Keratinocyte (primary cell): Measurements from ENCODE around the gene MAGOHB. TPM values are rescaled to one million over a fixed set of nuclear protein-coding genes. Genes with fewer than 3 reads are reported as not detected.
A peak's percentile ranks its signal among the peaks of the same experiment; 100 is the strongest.

Experiments used
- DNase-seq: peaks from one replicate; pipeline ENCODE4 v3.0.0-alpha.2; 2011; ENCODE audit warnings: low read depth, missing footprints, low spot score
- FAIRE-seq: peaks from 2 replicates; lab custom pipeline; 2011; peaks lifted over from hg19 to GRCh38; lab: Jason Lieb, UNC
- H2AFZ ChIP-seq: 2 replicates; pipeline ENCODE4 v1.6.0; 2012; ENCODE audit warnings: low read length, control low read depth, inconsistent platforms; ENCODE audit not compliant: control insufficient read depth
- H3K27ac ChIP-seq: 2 replicates; pipeline ENCODE4 v1.5.1; 2011; ENCODE audit warnings: low read length; ENCODE audit not compliant: control insufficient read depth, insufficient read depth
- H3K27me3 ChIP-seq: 3 replicates; pipeline ENCODE4 v1.6.0; 2011; ENCODE audit warnings: low read length; ENCODE audit not compliant: control insufficient read depth, insufficient read depth; ENCODE audit errors: extremely low read depth
- H3K36me3 ChIP-seq, 2 experiments: 2 replicates in 1 of 2; 3 replicates in 1 of 2; pipeline ENCODE4 v1.5.1; 2011; ENCODE audit warnings: low read length in 2 of 2, mild to moderate bottlenecking in 1 of 2; ENCODE audit not compliant: control insufficient read depth in 2 of 2, insufficient read depth in 2 of 2; ENCODE audit errors: extremely low read depth in 1 of 2
- H3K4me1 ChIP-seq: 3 replicates; pipeline ENCODE4 v1.5.1; 2011; ENCODE audit warnings: low read length; ENCODE audit not compliant: control insufficient read depth, insufficient read depth; ENCODE audit errors: extremely low read depth
- H3K4me2 ChIP-seq: 3 replicates; pipeline ENCODE4 v1.6.0; 2011; ENCODE audit warnings: low read depth, low read length; ENCODE audit not compliant: control insufficient read depth, insufficient read depth; ENCODE audit errors: extremely low read depth
- H3K4me3 ChIP-seq, 3 experiments: fragments of 200-600 bp in 1 of 3; sonication (generic) in 1 of 3; 2 replicates in 2 of 3; 3 replicates in 1 of 3; pipeline ENCODE4 v1.5.1; 2011 to 2016; ENCODE audit warnings: low read length in 3 of 3, mild to moderate bottlenecking in 3 of 3, control low read depth in 2 of 3, inconsistent platforms in 1 of 3, low read depth in 1 of 3, mixed read lengths in 1 of 3, mixed run types in 1 of 3, moderate library complexity in 1 of 3; ENCODE audit not compliant: control insufficient read depth in 2 of 3, insufficient read depth in 2 of 3; ENCODE audit errors: extremely low read depth in 1 of 3
- H3K79me2 ChIP-seq: 2 replicates; pipeline ENCODE4 v1.6.0; 2012; ENCODE audit warnings: low read length; ENCODE audit not compliant: control insufficient read depth, insufficient read depth
- H3K9ac ChIP-seq: 3 replicates; pipeline ENCODE4 v1.6.0; 2011; ENCODE audit warnings: low read length; ENCODE audit not compliant: control insufficient read depth, insufficient read depth; ENCODE audit errors: extremely low read depth
- H3K9me1 ChIP-seq: 3 replicates; pipeline ENCODE4 v1.6.0; 2011; ENCODE audit warnings: low read length; ENCODE audit not compliant: control insufficient read depth, insufficient read depth; ENCODE audit errors: extremely low read depth
- H3K9me3 ChIP-seq: 2 replicates; pipeline ENCODE4 v1.5.1; 2012; ENCODE audit warnings: low read depth, low read length; ENCODE audit not compliant: control insufficient read depth
- H4K20me1 ChIP-seq: 3 replicates; pipeline ENCODE4 v1.6.0; 2011; ENCODE audit warnings: low read length; ENCODE audit not compliant: control insufficient read depth, insufficient read depth; ENCODE audit errors: extremely low read depth
- EZH2 ChIP-seq: IDR thresholded peaks from one replicate; pipeline ENCODE4 v1.6.1; 2012; ENCODE audit warnings: inconsistent platforms, mild to moderate bottlenecking, low read length, moderate library complexity
- dilution Hi-C: fragments of 300-500 bp; cut with MboI; formaldehyde crosslinking; loops from one replicate; pipeline ENCODE4 v1.7.0; 2020; ENCODE audit warnings: low sequenced_read_pairs; ENCODE audit not compliant: extremely low pct_ligation_motif_present
- polyA plus RNA-seq, 5 experiments: library from polyadenylated mRNA; depleted of rRNA in 3 of 5; stranded (reverse) in 3 of 5; stranded (forward) in 1 of 5; unstranded in 1 of 5; fragments of >200 nt; gene quantifications; 1 replicate in 1 of 5; 2 replicates in 3 of 5; 3 replicates in 1 of 5; pipeline versions ENCODE4 v1.2.1 to v1.2.3, GENCODE V29; 2011 to 2012; ENCODE audit warnings: missing spikeins in 2 of 5, low read depth in 1 of 5, low replicate concordance in 1 of 5
- TF ChIP-seq, protein P1 (sequence below), 3 experiments: IDR thresholded peaks in 1 of 3; conservative IDR thresholded peaks in 1 of 3; optimal IDR thresholded peaks in 1 of 3; 2 replicates in 2 of 3; 3 replicates in 1 of 3; pipeline versions ENCODE3 to v1.5.1; 2011; ENCODE audit warnings: low read length in 3 of 3, mild to moderate bottlenecking in 3 of 3, moderate library complexity in 2 of 3, control low read depth in 1 of 3, inconsistent platforms in 1 of 3; ENCODE audit not compliant: insufficient read depth in 2 of 3; ENCODE audit errors: extremely low read depth in 1 of 3

MAGOHB gene
- polyA plus RNA-seq, 1 donor (not counting 4 experiments of a cell fraction or from before 2014, with no cell fraction given) = 34.2 TPM

DNA sequence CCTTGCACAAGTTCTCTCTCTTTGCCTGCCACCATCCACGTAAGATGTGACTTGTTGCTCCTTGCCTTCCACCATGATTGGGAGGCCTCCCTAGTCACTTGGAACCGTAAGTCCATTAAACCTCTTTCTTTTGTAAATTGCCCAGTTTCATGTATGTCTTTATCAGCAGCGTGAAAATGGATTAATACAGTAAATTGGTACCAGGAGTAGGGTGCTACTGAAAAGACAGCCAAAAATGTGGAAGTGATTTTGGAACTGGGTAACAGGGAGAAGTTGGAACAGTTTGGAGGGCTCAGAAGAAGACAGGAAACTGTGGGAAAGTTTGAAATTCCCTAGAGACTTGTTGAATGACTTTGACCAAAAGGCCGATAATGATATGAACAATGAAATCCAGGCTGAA, 32.5 kb upstream of the MAGOHB start:
- H4K20me1 ChIP-seq = no peaks in the 10 kb centered on the region
- H3K27me3 ChIP-seq = no peaks in the 10 kb centered on the region
- no peaks in the 10 kb centered on the region for H3K79me2 ChIP-seq
- no peak for FAIRE-seq
- no peak overlapping the region for H3K4me2 ChIP-seq
- H3K9me3 ChIP-seq = peaks cover 7% of the 10 kb centered on the region
- H3K4me1 ChIP-seq = peaks cover 9% of the 10 kb centered on the region
- DNase-seq = no peak
- H3K27ac ChIP-seq = no peak overlapping the region
- no peaks in the 10 kb centered on the region for H3K36me3 ChIP-seq
- no peak overlapping the region for H2AFZ ChIP-seq
- TF ChIP-seq, protein P1, sequence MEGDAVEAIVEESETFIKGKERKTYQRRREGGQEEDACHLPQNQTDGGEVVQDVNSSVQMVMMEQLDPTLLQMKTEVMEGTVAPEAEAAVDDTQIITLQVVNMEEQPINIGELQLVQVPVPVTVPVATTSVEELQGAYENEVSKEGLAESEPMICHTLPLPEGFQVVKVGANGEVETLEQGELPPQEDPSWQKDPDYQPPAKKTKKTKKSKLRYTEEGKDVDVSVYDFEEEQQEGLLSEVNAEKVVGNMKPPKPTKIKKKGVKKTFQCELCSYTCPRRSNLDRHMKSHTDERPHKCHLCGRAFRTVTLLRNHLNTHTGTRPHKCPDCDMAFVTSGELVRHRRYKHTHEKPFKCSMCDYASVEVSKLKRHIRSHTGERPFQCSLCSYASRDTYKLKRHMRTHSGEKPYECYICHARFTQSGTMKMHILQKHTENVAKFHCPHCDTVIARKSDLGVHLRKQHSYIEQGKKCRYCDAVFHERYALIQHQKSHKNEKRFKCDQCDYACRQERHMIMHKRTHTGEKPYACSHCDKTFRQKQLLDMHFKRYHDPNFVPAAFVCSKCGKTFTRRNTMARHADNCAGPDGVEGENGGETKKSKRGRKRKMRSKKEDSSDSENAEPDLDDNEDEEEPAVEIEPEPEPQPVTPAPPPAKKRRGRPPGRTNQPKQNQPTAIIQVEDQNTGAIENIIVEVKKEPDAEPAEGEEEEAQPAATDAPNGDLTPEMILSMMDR (optimal IDR thresholded peaks at IDR 0.05 in 1 of 3, IDR thresholded peaks at IDR 0.05 in 1 of 3, conservative IDR thresholded peaks at IDR 0.05 in 1 of 3; ENCODE audit: extremely low read depth in 1 of 3, insufficient read depth in 2 of 3, low read length in 3 of 3) = no peak
- TF ChIP-seq EZH2 = no peak
- H3K4me3 ChIP-seq = no peak overlapping the region
- dilution Hi-C loops = no loop called here
- no peak overlapping the region for H3K9ac ChIP-seq
- no peaks in the 10 kb centered on the region for H3K9me1 ChIP-seq

DNA sequence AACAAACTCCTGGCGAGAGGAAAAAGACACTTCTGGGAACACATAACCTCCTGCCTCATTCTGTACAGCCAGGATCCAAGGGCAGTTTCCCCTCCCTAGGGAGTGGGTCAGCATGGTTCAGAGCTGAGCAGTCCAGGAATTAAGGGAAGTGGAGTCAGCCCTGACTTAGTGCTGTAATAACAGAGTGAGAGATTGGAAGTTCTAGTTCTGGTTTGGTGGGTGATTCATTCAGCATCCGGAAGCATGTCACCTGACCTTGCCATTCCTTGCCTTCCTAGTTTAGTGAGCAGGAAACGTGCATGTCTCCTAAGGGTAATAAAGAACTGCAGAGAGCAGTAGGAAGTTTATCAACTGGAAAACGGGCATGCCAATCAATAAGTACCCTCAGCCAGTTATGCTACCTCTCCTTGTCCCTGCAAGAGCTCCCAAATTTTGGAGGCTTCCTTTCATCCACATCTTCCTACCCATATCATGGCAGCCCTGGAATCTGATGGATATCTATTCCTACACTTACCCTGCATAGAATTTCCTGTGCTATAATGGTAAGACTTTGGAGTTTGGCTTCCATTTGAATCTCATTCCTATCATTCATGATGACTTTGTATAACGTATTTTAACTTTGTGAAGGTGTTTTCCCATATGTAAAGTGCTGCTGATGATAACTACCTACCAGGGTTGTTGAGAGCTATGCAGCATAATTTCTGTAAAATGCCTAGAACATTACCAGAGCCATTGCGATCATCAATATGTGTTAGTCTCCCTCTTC, 28.5 kb upstream of the MAGOHB start:
- Histone ChIP-seq H3K79me2 (no peaks in the 10 kb centered on the region), H3K36me3 (peaks cover 0 to 2% of the 10 kb centered on the region in 2 experiments), H3K9me1 (no peaks in the 10 kb centered on the region), H4K20me1 (no peaks in the 10 kb centered on the region), H3K4me1 (peaks cover 9% of the 10 kb centered on the region), H3K27me3 (no peaks in the 10 kb centered on the region), H3K27ac (peak overlapping the region; percentile 28), H3K9me3 (peaks cover 5% of the 10 kb centered on the region), H2AFZ (peak overlapping the region; percentile 68), H3K4me3 (peak overlapping the region in 1 of 3 experiments; percentile 18), H3K4me2 (peak overlapping the region; percentile 18), H3K9ac (no peak overlapping the region)
- DNase-seq (no peak), FAIRE-seq (peak; percentile 82)
- dilution Hi-C loops = no loop called here
- TF ChIP-seq EZH2 = no peak
- TF ChIP-seq, protein P1 (optimal IDR thresholded peaks at IDR 0.05 in 1 of 3, IDR thresholded peaks at IDR 0.05 in 1 of 3, conservative IDR thresholded peaks at IDR 0.05 in 1 of 3; ENCODE audit: extremely low read depth in 1 of 3, insufficient read depth in 2 of 3, low read length in 3 of 3) = no peak
